Head of caudate nucleus (tissue), 42 donors: ENCODE data around the gene PRKAG3.

ENCODE experiments used
- DNase-seq, 42 donors: peaks; one replicate each; pipeline versions ENCODE4 v3.0.0 to v3.0.0-alpha.2; 2020 to 2021; ENCODE audit warnings: mixed read lengths in 7 of 42
- intact Hi-C: fragments of 100-400 bp; cut with DNase I; formaldehyde crosslinking; loops from one replicate; pipeline ENCODE4 v1.15.0; 2022

PRKAG3 gene

DNA sequence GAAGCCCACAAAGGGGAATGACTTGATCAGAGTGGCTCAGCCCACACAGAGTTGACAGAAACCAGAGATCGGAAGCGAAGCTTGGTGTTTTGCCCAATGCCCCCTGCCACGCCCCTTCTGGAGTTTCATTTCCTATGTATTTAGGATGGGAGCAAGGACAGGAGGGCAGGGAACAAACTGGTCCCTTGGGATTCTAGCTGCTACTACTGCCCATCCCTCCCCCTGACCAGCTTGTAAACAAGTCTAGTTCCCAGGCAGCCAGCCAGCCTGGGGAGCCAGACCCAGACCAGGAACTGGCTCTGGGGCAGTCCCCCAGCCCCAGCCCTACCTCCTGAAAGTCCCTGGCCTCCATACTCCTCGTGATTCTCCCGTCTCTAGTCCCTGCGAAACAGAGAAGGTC, 36.3 kb upstream of the PRKAG3 start:
- intact Hi-C loops, result no loop called here
- no peak for DNase-seq

DNA sequence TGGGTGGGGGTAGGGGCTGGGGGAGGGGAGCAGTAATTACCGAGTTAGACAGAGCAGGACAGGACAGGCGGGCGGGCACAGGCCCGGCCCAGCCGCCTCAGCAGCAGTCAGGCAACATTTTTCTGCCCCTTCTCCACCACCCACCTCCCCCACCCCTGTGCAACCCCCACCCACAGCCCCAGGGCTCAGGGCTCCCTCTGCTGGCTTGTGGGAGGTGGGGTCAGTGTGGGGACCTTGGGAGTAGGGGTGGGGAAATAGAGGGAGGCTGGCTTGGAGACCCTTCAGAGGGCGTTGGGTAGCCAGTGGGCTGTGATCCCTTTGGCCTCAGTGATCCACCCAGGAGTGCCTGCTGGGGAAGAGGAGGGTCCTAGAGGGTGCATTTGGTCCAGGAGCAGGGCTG, 34.4 kb upstream of the PRKAG3 start:
- DNase-seq, result no peak
- intact Hi-C loops, result no loop called here

- intact Hi-C loops, result no loop called here
- no peak for DNase-seq
Measured at GRCh38 chr2:218865396-218865795, 33.8 kb upstream of the PRKAG3 start.

- DNase-seq, result peak in 4 of 42 donors; percentile 0 to 9 (median 6)
- intact Hi-C loops, result no loop called here
Measured at GRCh38 chr2:218863021-218863520, 31.5 kb upstream of the PRKAG3 start.

DNA sequence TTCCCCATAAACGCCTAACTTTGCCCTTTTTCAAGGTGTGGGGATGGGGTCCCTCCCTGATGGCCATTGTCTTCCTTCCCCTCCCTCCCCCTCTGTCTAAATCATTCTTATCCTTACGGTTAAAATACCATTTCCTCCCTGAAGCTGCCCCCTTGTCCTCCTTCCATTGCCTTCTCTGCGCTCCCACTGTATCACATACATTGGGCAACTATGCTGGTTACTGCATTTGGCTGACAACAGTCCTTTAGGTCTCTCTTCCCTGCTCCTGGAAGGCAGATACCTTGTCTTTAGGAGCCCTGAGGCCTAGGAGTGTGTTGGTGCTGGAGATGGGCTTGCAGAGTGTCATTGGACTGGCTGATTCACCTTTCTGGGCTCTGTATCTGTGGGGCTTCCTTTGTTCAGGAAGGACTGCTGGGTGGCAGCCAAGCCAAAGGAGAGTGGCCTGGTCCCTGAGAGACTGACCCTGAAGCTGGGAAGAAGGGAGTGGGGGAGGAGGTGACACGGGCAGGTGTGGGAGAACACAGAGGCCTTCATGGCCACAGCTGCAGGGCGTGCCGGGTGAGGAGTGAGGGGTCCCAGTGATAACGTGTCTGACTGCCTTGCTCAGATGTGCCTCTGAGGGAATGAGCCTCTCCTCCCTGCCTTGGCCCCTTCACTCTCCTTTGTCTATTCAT, 30.2 kb upstream of the PRKAG3 start:
- intact Hi-C loops, result no loop called here
- peak in 13 of 42 donors; percentile 0 to 34 (median 10) for DNase-seq

GRCh38 chr2:218860950-218861381, 29.4 kb upstream of the PRKAG3 start:
- intact Hi-C loops, result no loop called here
- DNase-seq, result peak; percentile 47 to 94 (median 78)

DNA sequence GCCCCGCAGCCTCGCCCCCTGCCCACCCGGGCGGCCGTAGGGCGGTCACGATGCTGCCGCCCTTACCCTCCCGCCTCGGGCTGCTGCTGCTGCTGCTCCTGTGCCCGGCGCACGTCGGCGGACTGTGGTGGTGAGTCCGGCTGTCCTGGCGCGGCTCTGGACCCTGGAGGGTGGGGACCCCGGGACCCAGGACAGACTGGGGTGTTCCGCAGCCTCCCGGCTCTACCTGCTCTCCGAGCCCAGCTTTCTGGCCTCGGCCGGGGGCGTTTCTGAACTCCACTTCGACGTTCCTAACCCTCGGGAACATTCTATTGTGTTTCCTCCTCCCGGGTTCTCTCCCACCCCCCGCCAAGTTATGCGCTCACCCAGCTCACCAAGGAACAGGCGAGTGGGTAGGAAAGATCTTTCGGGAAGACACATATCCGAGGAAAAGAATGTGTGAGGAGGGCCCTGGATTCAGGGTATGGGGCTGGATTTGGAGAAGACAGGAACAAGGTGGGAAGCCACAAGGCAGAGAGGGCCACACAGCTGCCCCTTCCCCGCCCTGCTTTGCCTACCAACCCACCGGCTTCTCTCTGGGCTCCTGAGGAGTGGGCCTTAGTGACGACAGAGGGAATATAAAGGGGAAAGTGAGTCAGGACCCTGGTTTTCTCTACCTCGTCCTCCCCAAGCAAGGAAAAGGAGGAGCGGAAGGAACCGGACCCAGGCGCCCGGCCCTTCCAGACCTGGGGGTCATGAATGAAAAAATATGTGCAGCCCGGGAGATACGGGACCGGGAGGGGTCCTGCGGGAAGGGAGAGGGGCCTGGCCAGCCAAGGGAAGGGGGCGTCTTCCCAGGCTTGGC, 28.6 kb upstream of the PRKAG3 start:
- intact Hi-C loops, result no loop called here
- peak in 40 of 42 donors; percentile 34 to 86 (median 60) for DNase-seq

GRCh38 chr2:218859556-218859987, 28.0 kb upstream of the PRKAG3 start, which contains the start of gene WNT6:
Gene WNT6, plus strand, starts transcription at chr2:218859805. Its CDS starts 233 bp downstream, at chr2:218860038.
- intact Hi-C loops, result no loop called here
- DNase-seq, result peak in 19 of 42 donors; percentile 13 to 64 (median 49)

GRCh38 chr2:218858671-218859555, 27.3 kb upstream of the PRKAG3 start:
- peak in 8 of 42 donors; percentile 8 to 45 (median 31) for DNase-seq
- intact Hi-C loops, result no loop called here

DNA sequence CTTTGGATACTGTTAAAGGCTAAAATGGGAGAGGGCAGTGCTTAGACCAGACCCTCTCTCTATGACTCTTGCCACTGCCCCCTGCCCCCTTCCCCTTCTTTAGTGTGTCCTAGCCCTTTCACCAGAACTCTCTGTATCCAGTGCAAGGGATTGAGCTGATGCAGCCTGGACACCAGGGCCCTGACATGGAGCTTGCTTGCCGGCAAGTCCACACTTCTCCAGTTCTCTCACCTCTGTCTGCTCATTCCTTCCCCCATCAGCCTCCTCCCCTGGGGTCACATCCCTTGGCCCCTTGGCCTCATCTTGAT, 26.5 kb upstream of the PRKAG3 start:
- intact Hi-C loops, result no loop called here
- DNase-seq, result peak in 6 of 42 donors; percentile 6 to 36 (median 27)

- DNase-seq, result peak in 8 of 42 donors; percentile 5 to 46 (median 37)
- intact Hi-C loops, result no loop called here
Measured at GRCh38 chr2:218857371-218858137, 26.0 kb upstream of the PRKAG3 start.

- intact Hi-C loops, result no loop called here
Measured at GRCh38 chr2:218856896-218857243, 25.3 kb upstream of the PRKAG3 start.

GRCh38 chr2:218856167-218856895, 24.7 kb upstream of the PRKAG3 start:
- intact Hi-C loops, result no loop called here
- DNase-seq, result peak in 14 of 42 donors; percentile 16 to 72 (median 38)

More at GRCh38 chr2:218856896-218857243, 25.3 kb upstream of the PRKAG3 start:
- DNase-seq, result peak in 12 of 42 donors; percentile 29 to 66 (median 48)

- peak in 32 of 42 donors; percentile 36 to 81 (median 62) for DNase-seq
- intact Hi-C loops, result no loop called here
Measured at GRCh38 chr2:218855305-218856166, 23.9 kb upstream of the PRKAG3 start.

DNA sequence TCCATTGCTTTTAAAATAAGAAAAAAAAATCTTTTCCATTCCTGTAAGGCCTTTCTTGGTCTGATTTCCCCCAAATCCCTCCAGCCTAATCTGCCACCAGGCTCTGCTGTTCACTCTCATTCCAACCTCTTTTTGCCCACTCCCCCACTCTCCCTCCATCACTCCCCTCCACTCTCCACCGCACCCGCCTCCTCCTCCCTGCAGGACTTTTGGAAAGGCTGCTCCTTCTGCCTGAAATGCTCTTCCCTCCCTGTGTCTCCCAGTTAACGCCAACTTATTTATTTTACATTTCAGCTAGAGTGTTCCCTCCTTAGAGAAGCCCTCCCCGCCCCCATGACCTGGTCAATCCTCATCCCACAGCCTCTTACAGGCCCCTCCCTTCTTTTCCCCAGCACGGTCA, 23.3 kb upstream of the PRKAG3 start:
- intact Hi-C loops, result no loop called here
- peak in 3 of 42 donors; percentile 11 to 27 (median 13) for DNase-seq

- intact Hi-C loops, result no loop called here
- DNase-seq, result peak in 3 of 42 donors; percentile 21 to 30 (median 28)
Measured at GRCh38 chr2:218853766-218854165, 22.2 kb upstream of the PRKAG3 start.
